HG02759 (cell line): ENCODE results near the gene POGLUT3.

ENCODE experiments used
- ATAC-seq: cut with Tn5 transposase; IDR thresholded peaks from one replicate; pipeline ENCODE4 v1.9.1; 2021; ENCODE audit warnings: mild to moderate bottlenecking, moderate library complexity; ENCODE audit not compliant: unreplicated experiment

POGLUT3 gene

GRCh38 chr11:108501396-108501795 lies 3.2 kb upstream of the POGLUT3 start:
- ATAC-seq = no peak

GRCh38 chr11:108500721-108501120 lies 2.5 kb upstream of the POGLUT3 start:
- no peak for ATAC-seq

- ATAC-seq = no peak
Observed at GRCh38 chr11:108500169-108500568, 2.0 kb upstream of the POGLUT3 start.

- no peak for ATAC-seq
Observed at GRCh38 chr11:108498816-108499408, 728 bp upstream of the POGLUT3 start.

- ATAC-seq = peak; percentile 56
Observed at GRCh38 chr11:108497317-108498045, 703 bp downstream of the POGLUT3 start.

GRCh38 chr11:108496643-108497256 lies 1.4 kb downstream of the POGLUT3 start:
- no peak for ATAC-seq

GRCh38 chr11:108495326-108495725 lies 2.9 kb downstream of the POGLUT3 start:
- no peak for ATAC-seq

GRCh38 chr11:108494182-108494581 lies 4.0 kb downstream of the POGLUT3 start:
- no peak for ATAC-seq

GRCh38 chr11:108491936-108492335 lies 6.2 kb downstream of the POGLUT3 start:
- ATAC-seq = no peak

GRCh38 chr11:108486828-108487227 lies 11.4 kb downstream of the POGLUT3 start:
- ATAC-seq = no peak

- ATAC-seq = no peak
Observed at GRCh38 chr11:108486331-108486730, 11.9 kb downstream of the POGLUT3 start.

GRCh38 chr11:108483163-108483562 lies 15.0 kb downstream of the POGLUT3 start:
- ATAC-seq = no peak

GRCh38 chr11:108474664-108475463 lies 23.3 kb downstream of the POGLUT3 start:
- ATAC-seq = no peak

- no peak for ATAC-seq
Observed at GRCh38 chr11:108472681-108473080, 25.5 kb downstream of the POGLUT3 start.

- ATAC-seq = no peak
Observed at GRCh38 chr11:108468478-108468864, 29.7 kb downstream of the POGLUT3 start.

- peak; percentile 100 for ATAC-seq
Observed at GRCh38 chr11:108467091-108467823, 30.9 kb downstream of the POGLUT3 start, which contains the start of gene C11orf65. Gene C11orf65 (minus strand): TSS chr11:108467529. CDS start chr11:108461559, 5,970 bp downstream.

GRCh38 chr11:108466405-108466804 lies 31.8 kb downstream of the POGLUT3 start:
- ATAC-seq = no peak

GRCh38 chr11:108453207-108453835 lies 44.9 kb downstream of the POGLUT3 start:
- ATAC-seq = no peak
